SU-DHL-6 (cell line): ENCODE results near the gene OGG1.

Experiments used
- EZH2phosphoT487 ChIP-seq: fragments of 200-600 bp; sonication (generic), shearing (Covaris generic); conservative IDR thresholded peaks from 2 replicates; pipeline ENCODE4 v1.6.1; 2018; ENCODE audit warnings: mild to moderate bottlenecking, antibody characterized with exemption, low read length, moderate library complexity, mixed read lengths
- TF ChIP-seq, protein P1 (sequence below): fragments of 200-600 bp; sonication (generic); IDR thresholded peaks from one replicate; pipeline ENCODE4 v1.5.1; 2017; ENCODE audit warnings: antibody characterized with exemption, mild to moderate bottlenecking, low read length, moderate library complexity; ENCODE audit not compliant: insufficient read depth, poor library complexity, severe bottlenecking

GRCh38 chr3:9718118-9718517 is 31.6 kb upstream of the OGG1 start:
- TF ChIP-seq, protein P1, sequence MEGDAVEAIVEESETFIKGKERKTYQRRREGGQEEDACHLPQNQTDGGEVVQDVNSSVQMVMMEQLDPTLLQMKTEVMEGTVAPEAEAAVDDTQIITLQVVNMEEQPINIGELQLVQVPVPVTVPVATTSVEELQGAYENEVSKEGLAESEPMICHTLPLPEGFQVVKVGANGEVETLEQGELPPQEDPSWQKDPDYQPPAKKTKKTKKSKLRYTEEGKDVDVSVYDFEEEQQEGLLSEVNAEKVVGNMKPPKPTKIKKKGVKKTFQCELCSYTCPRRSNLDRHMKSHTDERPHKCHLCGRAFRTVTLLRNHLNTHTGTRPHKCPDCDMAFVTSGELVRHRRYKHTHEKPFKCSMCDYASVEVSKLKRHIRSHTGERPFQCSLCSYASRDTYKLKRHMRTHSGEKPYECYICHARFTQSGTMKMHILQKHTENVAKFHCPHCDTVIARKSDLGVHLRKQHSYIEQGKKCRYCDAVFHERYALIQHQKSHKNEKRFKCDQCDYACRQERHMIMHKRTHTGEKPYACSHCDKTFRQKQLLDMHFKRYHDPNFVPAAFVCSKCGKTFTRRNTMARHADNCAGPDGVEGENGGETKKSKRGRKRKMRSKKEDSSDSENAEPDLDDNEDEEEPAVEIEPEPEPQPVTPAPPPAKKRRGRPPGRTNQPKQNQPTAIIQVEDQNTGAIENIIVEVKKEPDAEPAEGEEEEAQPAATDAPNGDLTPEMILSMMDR, result no peak
- no peak for TF ChIP-seq EZH2phosphoT487
